Spleen (tissue), 11 donors: ENCODE measurements around the gene UBE2S. TPM values are rescaled to one million over a fixed set of nuclear protein-coding genes. Genes with fewer than 3 reads are reported as not detected.
A peak's percentile ranks its signal among the peaks of the same experiment; 100 is the strongest.

Experiments used
- DNase-seq: peaks from one replicate; pipeline ENCODE4 v3.0.0-alpha.2; 2020
- H3K27ac ChIP-seq, 8 donors: fragments of 200-600 bp; sonication (generic) in 7 of 8; 1 replicate in 4 of 8; 2 replicates in 4 of 8; pipeline versions ENCODE4 v1.5.0 to v1.8.0; 2016 to 2021; ENCODE audit warnings: inconsistent platforms in 4 of 8, mild to moderate bottlenecking in 4 of 8, moderate library complexity in 1 of 8
- H3K27me3 ChIP-seq, 7 donors: fragments of 200-600 bp; sonication (generic) in 6 of 7; replicated peaks in 1 of 7; 1 replicate in 4 of 7; 2 replicates in 3 of 7; pipeline versions ENCODE4 v1.5.0 to v1.8.0; 2016 to 2021; ENCODE audit warnings: inconsistent platforms in 3 of 7, mild to moderate bottlenecking in 1 of 7
- H3K36me3 ChIP-seq, 6 donors: fragments of 200-600 bp; sonication (generic) in 5 of 6; 1 replicate in 4 of 6; 2 replicates in 2 of 6; pipeline versions ENCODE4 v1.5.0 to v1.8.0; 2016 to 2021; ENCODE audit warnings: inconsistent platforms in 2 of 6
- H3K4me1 ChIP-seq, 6 donors: fragments of 200-600 bp; sonication (generic) in 5 of 6; 1 replicate in 3 of 6; 2 replicates in 3 of 6; pipeline versions ENCODE4 v1.5.0 to v1.8.0; 2016 to 2021; ENCODE audit warnings: inconsistent platforms in 3 of 6
- H3K4me3 ChIP-seq, 8 donors: fragments of 200-600 bp; sonication (generic) in 7 of 8; 1 replicate in 4 of 8; 2 replicates in 4 of 8; pipeline versions ENCODE4 v1.5.0 to v1.8.0; 2016 to 2021; ENCODE audit warnings: inconsistent platforms in 4 of 8, mild to moderate bottlenecking in 4 of 8, moderate library complexity in 2 of 8
- H3K9me3 ChIP-seq, 8 donors: fragments of 200-600 bp; sonication (generic) in 7 of 8; 1 replicate in 4 of 8; 2 replicates in 4 of 8; pipeline versions ENCODE4 v1.5.0 to v1.8.0; 2016 to 2021; ENCODE audit warnings: inconsistent platforms in 4 of 8
- POLR2A ChIP-seq, 3 donors: fragments of 450-650 bp; IDR thresholded peaks; one replicate each; pipeline ENCODE4 v1.5.1; 2017; ENCODE audit warnings: antibody characterized with exemption in 3 of 3, mild to moderate bottlenecking in 1 of 3
- POLR2AphosphoS5 ChIP-seq, 3 donors: sonication (generic); formaldehyde crosslinking; IDR thresholded peaks; one replicate each; pipeline ENCODE4 v1.5.1; 2017; ENCODE audit warnings: antibody characterized with exemption in 3 of 3
- WGBS, 5 donors: extraction: QIAGEN DNeasy Blood & Tissue Kit in 3 of 5; methylation state at CpG; one replicate each; pipeline versions ENCODE4 v1.1.5 to v1.1.7; 2013 to 2018; 5-methylcytosine and 5-hydroxymethylcytosine counted together
- intact Hi-C: fragments of 100-400 bp; cut with DNase I; formaldehyde crosslinking; loops from one replicate; pipeline ENCODE4 v1.15.0; 2023; ENCODE audit warnings: low total_unique reads
- polyA plus RNA-seq, 3 donors: library from polyadenylated mRNA; stranded (reverse); fragments of 200-250 nt; gene quantifications; one replicate each; pipeline ENCODE4 v1.2.1, GENCODE V29; 2013
- total RNA-seq, 7 donors: library from RNA; depleted of rRNA in 3 of 7; stranded (reverse); fragments of >200 nt in 3 of 7; fragmentation: NEBNext Ultra II Directional in 4 of 7; extraction: Animal tissue kit (Norgen Biotek cat#: 25700) in 4 of 7; gene quantifications; one replicate each; pipeline versions ENCODE4 v1.1.0 to v1.2.1, GENCODE V29; 2016 to 2021
- TF ChIP-seq, protein P1 (sequence below), 11 experiments: fragments of 200-600 bp in 7 of 11; fragments of 450-650 bp in 4 of 11; sonication (generic) in 4 of 11; IDR thresholded peaks in 8 of 11; conservative IDR thresholded peaks in 3 of 11; 1 replicate in 7 of 11; 2 replicates in 4 of 11; pipeline versions ENCODE4 v1.4.0 to v1.8.0; 2016 to 2021; ENCODE audit warnings: antibody characterized with exemption in 11 of 11, inconsistent platforms in 4 of 11, mild to moderate bottlenecking in 1 of 11
- donor health status: healthy with polysubstance abuse.
- donor health status: DM: no; HTN: no; CAD: no; lungs with moderate emphysema.
- donor health status: DM: no; HTN: no; CAD: no.
- donor health status: Bipolar disorder and iron deficiency.
- donor health status: healthy.
- donor health status: DM: no; HTN: no; CAD: no.
- donor health status: DM: yes; HTN: yes; CAD: no.

Gene UBE2S
- total and polyA plus RNA-seq, 10 donors: 4.9 to 40.8 (median 19.5) TPM

DNA sequence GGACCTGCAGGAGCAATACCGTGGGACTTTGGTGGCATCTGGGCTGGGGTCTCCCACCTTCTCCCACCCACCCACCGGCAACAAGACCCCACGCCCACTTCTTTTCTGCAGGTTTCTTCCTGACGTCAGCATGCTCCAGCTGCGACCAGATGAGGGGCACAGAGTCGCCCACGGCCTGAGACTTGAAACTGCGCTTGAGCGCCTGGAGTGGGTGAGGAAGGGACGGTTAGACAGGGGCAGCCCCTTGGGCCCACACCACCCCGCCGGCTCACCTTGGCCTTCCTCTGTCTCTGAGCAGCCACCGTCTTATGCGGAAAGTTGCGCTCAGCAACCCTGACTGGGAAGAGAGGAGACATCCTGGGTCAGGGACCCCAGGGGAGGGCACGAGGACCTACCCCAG is 46.7 kb downstream of the UBE2S start:
- Histone ChIP-seq H3K27ac (no peak overlapping the region), H3K27me3 (peaks cover 0 to 51% (median 0%) of the 10 kb centered on the region in 7 donors), H3K36me3 (no peaks in the 10 kb centered on the region), H3K9me3 (no peaks in the 10 kb centered on the region), H3K4me1 (no peaks in the 10 kb centered on the region), H3K4me3 (no peak overlapping the region)
- intact Hi-C loops: no loop called here
- no peak for DNase-seq
- TF ChIP-seq POLR2A (IDR thresholded peaks at IDR 0.05) (no peak), POLR2AphosphoS5 (IDR thresholded peaks at IDR 0.05) (no peak)
- TF ChIP-seq, protein P1, sequence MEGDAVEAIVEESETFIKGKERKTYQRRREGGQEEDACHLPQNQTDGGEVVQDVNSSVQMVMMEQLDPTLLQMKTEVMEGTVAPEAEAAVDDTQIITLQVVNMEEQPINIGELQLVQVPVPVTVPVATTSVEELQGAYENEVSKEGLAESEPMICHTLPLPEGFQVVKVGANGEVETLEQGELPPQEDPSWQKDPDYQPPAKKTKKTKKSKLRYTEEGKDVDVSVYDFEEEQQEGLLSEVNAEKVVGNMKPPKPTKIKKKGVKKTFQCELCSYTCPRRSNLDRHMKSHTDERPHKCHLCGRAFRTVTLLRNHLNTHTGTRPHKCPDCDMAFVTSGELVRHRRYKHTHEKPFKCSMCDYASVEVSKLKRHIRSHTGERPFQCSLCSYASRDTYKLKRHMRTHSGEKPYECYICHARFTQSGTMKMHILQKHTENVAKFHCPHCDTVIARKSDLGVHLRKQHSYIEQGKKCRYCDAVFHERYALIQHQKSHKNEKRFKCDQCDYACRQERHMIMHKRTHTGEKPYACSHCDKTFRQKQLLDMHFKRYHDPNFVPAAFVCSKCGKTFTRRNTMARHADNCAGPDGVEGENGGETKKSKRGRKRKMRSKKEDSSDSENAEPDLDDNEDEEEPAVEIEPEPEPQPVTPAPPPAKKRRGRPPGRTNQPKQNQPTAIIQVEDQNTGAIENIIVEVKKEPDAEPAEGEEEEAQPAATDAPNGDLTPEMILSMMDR (IDR thresholded peaks at IDR 0.05 in 8 of 11, conservative IDR thresholded peaks at IDR 0.05 in 3 of 11): no peak
- WGBS, 5 donors: 79 to 91% (median 86%) methylated on average over 13 to 16 of the region's 16 CpGs

DNA sequence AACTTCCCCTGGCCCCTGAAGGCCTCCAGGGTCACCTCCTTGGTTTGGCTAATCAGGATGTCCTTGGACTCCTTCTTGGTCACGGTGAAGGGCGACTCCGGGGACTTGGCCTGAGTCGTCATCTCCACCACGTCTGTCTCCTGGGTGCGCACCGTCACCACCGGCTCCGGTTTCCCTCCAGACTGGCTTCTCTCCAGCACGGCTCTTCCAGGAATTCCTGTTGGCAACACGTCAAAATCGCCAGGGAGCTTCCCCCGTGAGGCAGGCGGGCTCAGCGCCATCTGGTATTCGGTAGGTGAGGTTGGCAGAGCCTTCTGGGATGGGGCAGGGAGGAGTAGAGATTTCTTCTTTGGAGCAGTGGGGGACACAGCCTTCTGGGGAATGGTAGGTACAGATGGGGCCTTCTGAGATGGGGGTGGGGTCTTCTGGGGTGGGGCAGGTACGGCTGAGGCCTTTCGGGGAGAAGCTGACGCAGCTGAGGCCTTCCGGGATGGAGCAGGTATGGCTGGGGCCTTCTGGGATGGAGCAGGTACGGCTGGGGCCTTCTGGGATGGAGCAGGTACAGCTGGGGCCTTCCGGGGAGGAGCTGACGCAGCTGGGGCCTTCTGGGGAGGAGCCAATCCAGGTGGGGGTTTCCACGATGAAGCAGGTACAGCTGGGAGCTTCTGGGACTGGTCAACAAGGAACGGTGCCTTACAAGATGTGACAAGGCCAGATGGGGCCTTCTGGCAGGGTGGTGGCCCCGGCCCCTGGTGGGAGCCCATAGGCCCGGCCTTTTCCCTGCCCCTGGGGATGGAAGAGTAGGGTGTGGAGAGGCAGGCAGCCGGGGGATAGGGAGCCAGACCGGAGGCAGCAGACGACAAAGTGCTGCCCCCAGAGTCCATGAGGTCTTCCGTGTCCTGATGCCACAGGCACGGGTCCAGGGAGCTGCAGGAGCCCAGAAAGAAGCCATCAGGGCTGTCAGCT is 48.4 kb downstream of the UBE2S start:
- Histone ChIP-seq H3K4me1 (peaks cover 4 to 12% (median 7%) of the 10 kb centered on the region in 6 donors), H3K4me3 (no peak overlapping the region), H3K27ac (no peak overlapping the region), H3K36me3 (no peaks in the 10 kb centered on the region), H3K9me3 (no peaks in the 10 kb centered on the region), H3K27me3 (peaks cover 0 to 61% (median 14%) of the 10 kb centered on the region in 7 donors)
- intact Hi-C loops: no loop called here
- no peak for DNase-seq
- TF ChIP-seq POLR2AphosphoS5 (IDR thresholded peaks at IDR 0.05) (peak in 1 of 3 donors; percentile 8), POLR2A (IDR thresholded peaks at IDR 0.05) (no peak)
- WGBS, 5 donors: 73 to 85% (median 74%) methylated on average over 31 to 32 of the region's 32 CpGs

DNA sequence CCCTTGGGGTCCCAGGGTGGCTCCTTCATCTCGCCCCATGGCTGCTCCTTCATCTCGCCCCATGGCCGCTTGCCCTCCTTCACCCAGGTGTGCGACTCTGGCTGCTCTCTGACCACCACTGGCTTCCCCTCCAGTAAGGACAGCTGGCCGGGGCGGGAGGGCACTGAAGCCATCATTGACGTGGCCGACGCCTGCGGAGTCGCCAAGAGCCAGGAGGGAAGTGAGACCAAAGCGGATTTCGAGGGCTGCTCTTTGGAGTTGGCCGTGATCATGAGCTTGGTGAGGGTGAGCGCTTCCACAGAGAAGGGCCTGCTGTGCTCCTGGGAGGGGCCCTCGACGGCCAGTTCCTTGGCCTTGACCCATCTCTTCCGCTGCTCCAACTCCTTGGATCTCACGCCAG is 49.1 kb downstream of the UBE2S start:
- peaks cover 6 to 20% (median 13%) of the 10 kb centered on the region in 6 donors for H3K4me1 ChIP-seq
- peaks cover 0 to 68% (median 21%) of the 10 kb centered on the region in 7 donors for H3K27me3 ChIP-seq
- H3K4me3 ChIP-seq: no peak overlapping the region
- intact Hi-C loops: no loop called here
- no peaks in the 10 kb centered on the region for H3K36me3 ChIP-seq
- DNase-seq: no peak
- 78 to 90% (median 83%) methylated on average over 8 to 19 of the region's 19 CpGs for WGBS, 5 donors
- no peak overlapping the region for H3K27ac ChIP-seq
- no peaks in the 10 kb centered on the region for H3K9me3 ChIP-seq
- TF ChIP-seq POLR2A (IDR thresholded peaks at IDR 0.05) (no peak), POLR2AphosphoS5 (IDR thresholded peaks at IDR 0.05) (no peak)
- TF ChIP-seq, protein P1 (IDR thresholded peaks at IDR 0.05 in 8 of 11, conservative IDR thresholded peaks at IDR 0.05 in 3 of 11): no peak

DNA sequence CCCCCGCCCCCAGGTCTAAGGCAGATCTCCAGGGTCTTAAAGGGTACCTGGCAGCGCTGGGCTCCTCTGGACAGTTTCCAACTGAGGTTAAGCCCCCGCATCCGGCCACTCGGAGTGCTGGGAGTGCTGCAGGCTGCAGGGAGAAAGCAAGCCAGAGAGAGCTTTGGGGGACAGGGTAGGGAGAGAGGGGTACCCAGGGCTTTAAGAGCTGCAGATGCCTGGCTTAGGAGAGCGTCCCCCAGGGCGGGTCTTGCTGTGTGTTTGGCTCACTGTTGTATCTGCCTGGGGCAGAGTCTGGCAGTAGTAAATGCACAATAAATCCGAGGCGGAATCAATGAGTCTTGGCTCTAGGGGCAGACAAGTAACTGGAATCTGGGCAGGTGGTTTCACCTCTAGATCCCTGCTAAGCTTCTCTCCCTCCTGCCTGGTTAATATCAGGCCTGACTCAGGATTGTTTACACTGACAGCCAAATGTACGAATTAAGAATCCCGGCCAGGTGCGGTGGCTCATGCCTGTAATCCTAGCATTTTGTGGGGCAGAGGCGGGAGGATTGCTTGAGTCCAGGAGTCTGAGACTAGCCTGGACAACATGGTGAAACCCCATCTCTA is 52.3 kb downstream of the UBE2S start:
- Histone ChIP-seq H3K27me3 (peaks cover 0 to 87% (median 44%) of the 10 kb centered on the region in 7 donors), H3K27ac (no peak overlapping the region), H3K36me3 (no peaks in the 10 kb centered on the region), H3K4me1 (peaks cover 9 to 29% (median 18%) of the 10 kb centered on the region in 6 donors), H3K4me3 (no peak overlapping the region), H3K9me3 (no peaks in the 10 kb centered on the region)
- intact Hi-C loops: no loop called here
- TF ChIP-seq, protein P1 (IDR thresholded peaks at IDR 0.05 in 8 of 11, conservative IDR thresholded peaks at IDR 0.05 in 3 of 11): no peak
- TF ChIP-seq POLR2AphosphoS5 (IDR thresholded peaks at IDR 0.05) (no peak), POLR2A (IDR thresholded peaks at IDR 0.05) (no peak)
- 39 to 43% (median 40%) methylated on average over 11 to 13 of the region's 13 CpGs for WGBS, 5 donors
- no peak for DNase-seq
